ENCODE data around the gene ETV3L. TPM values are rescaled to one million over a fixed set of nuclear protein-coding genes. Genes with fewer than 3 reads are reported as not detected.

The ETV3L gene
- total RNA-seq, result under 1 TPM in 1 of 2 donors, not detected in 1; 0.16 TPM
- not detected for polyA plus RNA-seq (ENCODE audit: insufficient read depth, low read depth, low replicate concordance)
- long read RNA-seq, donor 1, result 0 reads
- long read RNA-seq, donor 2, result 0 reads

DNA sequence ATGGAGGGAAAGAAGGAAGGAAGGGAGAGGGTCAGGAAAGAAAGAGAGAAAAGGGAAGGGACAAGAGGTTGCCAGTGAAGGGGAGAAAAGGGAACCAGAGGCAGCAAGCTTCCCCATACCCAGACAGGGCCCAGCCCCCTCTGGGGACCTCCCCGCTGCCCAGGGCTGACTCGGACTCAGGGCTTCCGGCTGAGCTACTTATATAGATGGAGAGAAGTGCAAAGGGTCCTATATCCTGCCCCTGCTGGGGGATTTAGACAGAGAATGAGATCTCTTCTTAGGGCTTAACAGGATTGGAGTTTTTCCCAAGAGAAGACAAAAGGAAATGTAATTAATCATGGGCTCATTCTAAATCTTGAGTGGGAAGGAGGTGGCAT, at the start of gene ETV3L:
TSS of gene ETV3L (minus strand) at position 176 of the 377 bp plus-strand sequence. CDS start 285 bp downstream, outside the sequence.
- TF ChIP-seq POLR2A (IDR thresholded peaks at IDR 0.05), result no peak
- Histone ChIP-seq H3K9me3 (no peaks in the 10 kb centered on the region), H3K36me3 (ENCODE audit: low read depth, missing control alignments) (no peaks in the 10 kb centered on the region), H3K27ac (no peak within 1 kb of the TSS), H3K4me1 (no peaks in the 10 kb centered on the region), H3K4me3 (no peak within 1 kb of the TSS), H3K27me3 (no peaks in the 10 kb centered on the region)
- intact Hi-C loops (cut with DNase I; ENCODE audit: low total_unique reads), result no loop called here
- 82 to 85% methylated on average over 3 of the region's 3 CpGs for WGBS, 2 donors
- no peak for DNase-seq

DNA sequence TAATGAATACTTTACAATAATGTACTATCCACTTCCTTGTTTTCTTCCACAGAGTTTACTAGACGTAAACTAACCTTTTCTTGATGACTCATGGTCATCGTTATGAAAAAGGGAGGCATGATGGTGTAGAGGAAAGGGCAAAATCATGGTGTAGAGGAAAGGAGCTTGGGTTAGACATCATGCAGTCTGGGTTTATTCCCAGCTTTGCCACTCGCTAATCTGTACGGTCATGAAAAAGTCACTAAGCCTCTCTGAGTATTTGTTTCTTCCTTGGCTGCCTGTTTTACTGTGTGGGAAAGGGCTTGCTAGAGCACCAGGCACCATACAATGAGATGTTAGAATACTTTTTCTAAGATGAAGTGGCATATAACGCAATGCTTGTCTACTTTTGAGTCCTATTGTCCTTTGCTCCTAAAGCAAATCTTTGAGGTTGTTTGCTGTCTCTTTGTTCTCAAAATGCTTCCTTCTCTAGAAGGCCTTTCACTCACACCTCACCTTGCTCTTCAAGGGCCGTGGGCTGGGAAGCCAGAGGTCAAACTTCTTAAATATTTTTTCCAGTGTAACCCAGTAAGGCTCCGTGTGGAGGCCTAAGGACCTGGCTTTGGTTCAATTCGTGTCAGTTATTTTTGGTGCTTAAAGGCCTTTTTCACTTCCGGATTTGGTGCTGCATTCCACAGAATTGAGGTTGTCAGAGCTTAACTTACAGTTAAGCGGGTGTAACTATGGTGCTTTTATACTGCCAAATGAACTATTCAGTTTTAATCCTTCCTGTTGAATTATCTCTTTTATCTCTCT, 48.5 kb upstream of the ETV3L start:
- TF ChIP-seq, protein P1, sequence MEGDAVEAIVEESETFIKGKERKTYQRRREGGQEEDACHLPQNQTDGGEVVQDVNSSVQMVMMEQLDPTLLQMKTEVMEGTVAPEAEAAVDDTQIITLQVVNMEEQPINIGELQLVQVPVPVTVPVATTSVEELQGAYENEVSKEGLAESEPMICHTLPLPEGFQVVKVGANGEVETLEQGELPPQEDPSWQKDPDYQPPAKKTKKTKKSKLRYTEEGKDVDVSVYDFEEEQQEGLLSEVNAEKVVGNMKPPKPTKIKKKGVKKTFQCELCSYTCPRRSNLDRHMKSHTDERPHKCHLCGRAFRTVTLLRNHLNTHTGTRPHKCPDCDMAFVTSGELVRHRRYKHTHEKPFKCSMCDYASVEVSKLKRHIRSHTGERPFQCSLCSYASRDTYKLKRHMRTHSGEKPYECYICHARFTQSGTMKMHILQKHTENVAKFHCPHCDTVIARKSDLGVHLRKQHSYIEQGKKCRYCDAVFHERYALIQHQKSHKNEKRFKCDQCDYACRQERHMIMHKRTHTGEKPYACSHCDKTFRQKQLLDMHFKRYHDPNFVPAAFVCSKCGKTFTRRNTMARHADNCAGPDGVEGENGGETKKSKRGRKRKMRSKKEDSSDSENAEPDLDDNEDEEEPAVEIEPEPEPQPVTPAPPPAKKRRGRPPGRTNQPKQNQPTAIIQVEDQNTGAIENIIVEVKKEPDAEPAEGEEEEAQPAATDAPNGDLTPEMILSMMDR (IDR thresholded peaks at IDR 0.05), result no peak
- TF ChIP-seq POLR2A (IDR thresholded peaks at IDR 0.05), result no peak
- H3K27me3 ChIP-seq, result no peaks in the 10 kb centered on the region
- H3K4me3 ChIP-seq, result no peak overlapping the region
- peaks cover 4% of the 10 kb centered on the region for H3K4me1 ChIP-seq
- 72 to 75% methylated on average over 10 of the region's 10 CpGs for WGBS, 2 donors
- no peak for DNase-seq
- no peaks in the 10 kb centered on the region for H3K36me3 ChIP-seq (ENCODE audit: low read depth, missing control alignments)
- H3K9me3 ChIP-seq, result no peaks in the 10 kb centered on the region
- intact Hi-C loops (cut with DNase I; ENCODE audit: low total_unique reads), result no loop called here
- no peak overlapping the region for H3K27ac ChIP-seq

DNA sequence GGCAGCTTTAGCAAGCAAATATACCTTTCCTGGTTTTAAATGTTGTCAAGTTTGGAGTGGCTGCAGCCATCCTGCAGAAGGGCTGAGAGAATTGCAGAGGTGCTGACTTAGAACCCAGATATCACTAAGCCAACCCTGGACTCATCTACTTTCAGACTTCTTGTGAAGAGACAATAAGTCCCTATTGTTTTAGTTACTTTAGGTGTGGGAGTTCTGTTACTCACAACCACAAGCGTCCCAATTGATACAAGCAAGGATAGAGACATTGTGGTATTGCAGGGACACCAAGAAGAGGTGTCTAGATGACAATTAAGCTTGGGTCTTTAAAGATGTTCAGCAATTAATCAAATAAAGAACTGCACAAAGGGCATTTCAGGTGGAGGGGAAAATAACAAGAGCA, 47.4 kb upstream of the ETV3L start:
- Histone ChIP-seq H3K4me1 (peaks cover 4% of the 10 kb centered on the region), H3K27me3 (no peaks in the 10 kb centered on the region), H3K36me3 (ENCODE audit: low read depth, missing control alignments) (no peaks in the 10 kb centered on the region), H3K4me3 (no peak overlapping the region), H3K27ac (no peak overlapping the region), H3K9me3 (no peaks in the 10 kb centered on the region)
- TF ChIP-seq, protein P1 (IDR thresholded peaks at IDR 0.05), result no peak
- no peak for TF ChIP-seq POLR2A (IDR thresholded peaks at IDR 0.05)
- DNase-seq, result no peak
- 54 to 64% methylated on average over 1 of the region's 1 CpG for WGBS, 2 donors
- intact Hi-C loops (cut with DNase I; ENCODE audit: low total_unique reads), result no loop called here

DNA sequence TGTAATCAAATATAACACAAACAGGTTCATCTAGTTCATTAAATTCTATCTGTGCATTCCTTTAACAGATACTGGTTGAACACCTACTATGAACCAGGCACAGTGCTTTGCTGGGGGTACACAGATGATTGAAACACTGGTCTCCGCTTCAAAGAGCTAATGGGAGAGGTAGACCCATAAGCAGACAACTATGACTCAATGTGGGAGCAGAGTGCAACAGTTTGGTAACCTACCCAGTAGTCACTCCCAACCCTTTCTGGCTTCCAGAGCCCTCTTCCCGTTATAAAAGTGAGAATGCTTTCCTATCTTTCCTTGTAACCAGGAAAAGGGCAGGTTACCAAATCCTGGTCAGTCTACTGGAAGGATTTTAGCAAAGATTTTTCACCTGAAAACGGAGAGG, 46.6 kb upstream of the ETV3L start:
- intact Hi-C loops (cut with DNase I; ENCODE audit: low total_unique reads), result no loop called here
- Histone ChIP-seq H3K4me1 (peaks cover 4% of the 10 kb centered on the region), H3K4me3 (no peak overlapping the region)

DNA sequence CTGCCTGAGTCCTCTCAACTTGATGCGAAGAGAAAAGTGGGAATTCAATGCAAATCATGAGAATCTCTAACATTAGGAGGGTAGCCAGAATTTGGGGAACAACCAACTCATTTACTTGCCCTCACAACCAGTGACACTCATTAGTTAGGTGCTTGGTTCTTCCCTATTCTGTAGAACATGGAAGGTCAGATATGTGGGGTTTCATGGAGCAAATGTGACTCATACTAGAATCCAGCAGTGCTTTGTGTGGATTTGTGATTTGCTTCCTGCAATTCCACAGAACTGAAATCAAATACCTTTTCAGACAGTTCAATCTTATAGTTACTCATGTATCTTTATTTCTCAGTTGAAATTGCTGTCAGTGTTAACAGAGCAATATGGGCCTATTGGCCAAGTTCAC, 45.5 kb upstream of the ETV3L start:
- no peak overlapping the region for H3K27ac ChIP-seq
- no peaks in the 10 kb centered on the region for H3K27me3 ChIP-seq
- intact Hi-C loops (cut with DNase I; ENCODE audit: low total_unique reads), result no loop called here
- no peak overlapping the region for H3K4me3 ChIP-seq
- TF ChIP-seq POLR2A (IDR thresholded peaks at IDR 0.05), result no peak
- TF ChIP-seq, protein P1 (IDR thresholded peaks at IDR 0.05), result no peak
- no peaks in the 10 kb centered on the region for H3K9me3 ChIP-seq
- H3K4me1 ChIP-seq, result peaks cover 4% of the 10 kb centered on the region
- no peak for DNase-seq
- no peaks in the 10 kb centered on the region for H3K36me3 ChIP-seq (ENCODE audit: low read depth, missing control alignments)
- 85 to 100% methylated on average over 1 of the region's 1 CpG for WGBS, 2 donors

More for the DNA sequence above, 46.6 kb upstream of the ETV3L start:
- WGBS, 2 donors, result 75 to 85% methylated on average over 3 of the region's 3 CpGs
- Histone ChIP-seq H3K27me3 (no peaks in the 10 kb centered on the region), H3K27ac (no peak overlapping the region), H3K9me3 (no peaks in the 10 kb centered on the region), H3K36me3 (ENCODE audit: low read depth, missing control alignments) (no peaks in the 10 kb centered on the region)
- no peak for DNase-seq
- no peak for TF ChIP-seq POLR2A (IDR thresholded peaks at IDR 0.05)
- TF ChIP-seq, protein P1 (IDR thresholded peaks at IDR 0.05), result no peak

Data from testis (tissue), 5 donors.